CD14-positive monocyte (primary cell): ENCODE data around the gene TMEM119. TPM values are rescaled to one million over a fixed set of nuclear protein-coding genes. Genes with fewer than 3 reads are reported as not detected.

Experiments used
- DNase-seq, 3 donors: peaks; one replicate each; pipeline ENCODE4 v3.0.0-alpha.2; 2011 to 2022
- H2AFZ ChIP-seq: 2 replicates; pipeline ENCODE4 v1.6.0; 2012; ENCODE audit warnings: mild to moderate bottlenecking, low read depth, low read length, inconsistent platforms; ENCODE audit not compliant: insufficient read depth, poor library complexity, severe bottlenecking
- H3K27ac ChIP-seq, 2 donors: 1 replicate in 1 of 2; 2 replicates in 1 of 2; pipeline ENCODE4 v1.5.1; 2012 to 2013; ENCODE audit warnings: low read length in 2 of 2, control low read depth in 1 of 2, inconsistent platforms in 1 of 2, low read depth in 1 of 2, mild to moderate bottlenecking in 1 of 2
- H3K27me3 ChIP-seq, 2 donors: one replicate each; pipeline versions ENCODE4 v1.6.0 to v1.6.1; 2011 to 2013; ENCODE audit warnings: low read length in 2 of 2; ENCODE audit not compliant: control insufficient read depth in 2 of 2, insufficient read depth in 2 of 2
- H3K36me3 ChIP-seq, 2 donors: replicated peaks in 1 of 2; 1 replicate in 1 of 2; 2 replicates in 1 of 2; pipeline versions ENCODE4 v1.5.1 to v1.6.1; 2012 to 2013; ENCODE audit warnings: low read length in 2 of 2, control low read depth in 1 of 2, inconsistent platforms in 1 of 2, mild to moderate bottlenecking in 1 of 2; ENCODE audit not compliant: insufficient read depth in 2 of 2, control insufficient read depth in 1 of 2
- H3K4me1 ChIP-seq, 2 donors: 1 replicate in 1 of 2; 2 replicates in 1 of 2; pipeline versions ENCODE4 v1.5.1 to v1.6.1; 2012 to 2013; ENCODE audit warnings: low read length in 2 of 2, control low read depth in 1 of 2, inconsistent platforms in 1 of 2, mild to moderate bottlenecking in 1 of 2, moderate library complexity in 1 of 2; ENCODE audit not compliant: insufficient read depth in 2 of 2, control insufficient read depth in 1 of 2
- H3K4me2 ChIP-seq: replicated peaks from 2 replicates; pipeline ENCODE3; 2012; ENCODE audit warnings: low read length, moderate library complexity, mild to moderate bottlenecking; ENCODE audit not compliant: poor library complexity, severe bottlenecking; ENCODE audit errors: extremely low read depth
- H3K4me3 ChIP-seq, 3 experiments: fragments of 200-600 bp in 1 of 3; sonication (generic) in 1 of 3; replicated peaks in 1 of 3; 1 replicate in 2 of 3; 2 replicates in 1 of 3; pipeline ENCODE4 v1.5.1; 2011 to 2013; ENCODE audit warnings: low read length in 3 of 3, mild to moderate bottlenecking in 3 of 3, control low read depth in 2 of 3, low read depth in 2 of 3, inconsistent platforms in 1 of 3, moderate library complexity in 1 of 3
- H3K79me2 ChIP-seq: 2 replicates; pipeline ENCODE4 v1.6.0; 2012; ENCODE audit warnings: mild to moderate bottlenecking, control low read depth, inconsistent platforms, low read length, moderate library complexity; ENCODE audit not compliant: insufficient read depth
- H3K9ac ChIP-seq: 2 replicates; pipeline ENCODE4 v1.6.0; 2017; ENCODE audit warnings: low read length, mild to moderate bottlenecking; ENCODE audit not compliant: insufficient read depth, poor library complexity, severe bottlenecking
- H3K9me3 ChIP-seq, 2 donors: replicated peaks in 1 of 2; 1 replicate in 1 of 2; 2 replicates in 1 of 2; pipeline versions ENCODE4 v1.5.1 to v1.6.1; 2012 to 2013; ENCODE audit warnings: low read length in 2 of 2, control low read depth in 1 of 2; ENCODE audit not compliant: control insufficient read depth in 1 of 2, insufficient read depth in 1 of 2
- H4K20me1 ChIP-seq: 2 replicates; pipeline ENCODE4 v1.6.0; 2012; ENCODE audit warnings: mild to moderate bottlenecking, low read length, control low read depth, moderate library complexity; ENCODE audit not compliant: insufficient read depth
- H3K27ac Mint-ChIP-seq, 7 donors: one replicate each; pipeline ENCODE4 v1.8.0; 2020; ENCODE audit warnings: mild to moderate bottlenecking in 7 of 7, mixed read lengths in 7 of 7, moderate library complexity in 6 of 7, inconsistent platforms in 2 of 7
- H3K27me3 Mint-ChIP-seq, 3 donors: one replicate each; pipeline ENCODE4 v1.8.0; 2021 to 2022; ENCODE audit warnings: low read depth in 3 of 3, mild to moderate bottlenecking in 3 of 3, mixed read lengths in 3 of 3, moderate library complexity in 3 of 3, inconsistent platforms in 1 of 3
- H3K36me3 Mint-ChIP-seq, 2 donors: one replicate each; pipeline ENCODE4 v1.8.0; 2020; ENCODE audit warnings: mixed read lengths in 2 of 2, inconsistent platforms in 1 of 2, mild to moderate bottlenecking in 1 of 2
- H3K4me1 Mint-ChIP-seq: one replicate; pipeline ENCODE4 v1.8.0; 2020; ENCODE audit warnings: mild to moderate bottlenecking, mixed read lengths
- H3K4me3 Mint-ChIP-seq, 2 donors: one replicate each; pipeline ENCODE4 v1.8.0; 2020; ENCODE audit warnings: mild to moderate bottlenecking in 2 of 2, mixed read lengths in 2 of 2, moderate library complexity in 1 of 2
- H3K9me3 Mint-ChIP-seq, 7 donors: one replicate each; pipeline ENCODE4 v1.8.0; 2020 to 2022; ENCODE audit warnings: mixed read lengths in 7 of 7, mild to moderate bottlenecking in 6 of 7, moderate library complexity in 6 of 7, inconsistent platforms in 2 of 7
- WGBS: methylation state at CpG from one replicate; pipeline ENCODE4 v1.1.5; 2013; ENCODE audit warnings: missing lambda C conversion rate; ENCODE audit not compliant: insufficient coverage; 5-methylcytosine and 5-hydroxymethylcytosine counted together
- intact Hi-C, 2 donors: fragments of 100-400 bp; cut with micrococcal nuclease; formaldehyde crosslinking; loops; one replicate each; pipeline versions ENCODE4 v1.15.0 to v1.15.1; 2023
- polyA plus RNA-seq, 3 donors: library from polyadenylated mRNA; depleted of rRNA in 1 of 3; unstranded in 2 of 3; stranded (reverse) in 1 of 3; fragments of 300-500 nt in 2 of 3; fragments of >200 nt in 1 of 3; fragmentation: Illumina TruSeq in 2 of 3; gene quantifications; 1 replicate in 2 of 3; 2 replicates in 1 of 3; pipeline ENCODE4 v1.2.3, GENCODE V29; 2012 to 2021
- TF ChIP-seq, protein P1 (sequence below): fragments of 200-600 bp; IDR thresholded peaks from one replicate; pipeline ENCODE4 v1.8.0; 2022; ENCODE audit warnings: antibody characterized with exemption, mild to moderate bottlenecking

The TMEM119 gene
- polyA plus RNA-seq, 3 donors = 0.18 to 0.85 (median 0.56) TPM

DNA sequence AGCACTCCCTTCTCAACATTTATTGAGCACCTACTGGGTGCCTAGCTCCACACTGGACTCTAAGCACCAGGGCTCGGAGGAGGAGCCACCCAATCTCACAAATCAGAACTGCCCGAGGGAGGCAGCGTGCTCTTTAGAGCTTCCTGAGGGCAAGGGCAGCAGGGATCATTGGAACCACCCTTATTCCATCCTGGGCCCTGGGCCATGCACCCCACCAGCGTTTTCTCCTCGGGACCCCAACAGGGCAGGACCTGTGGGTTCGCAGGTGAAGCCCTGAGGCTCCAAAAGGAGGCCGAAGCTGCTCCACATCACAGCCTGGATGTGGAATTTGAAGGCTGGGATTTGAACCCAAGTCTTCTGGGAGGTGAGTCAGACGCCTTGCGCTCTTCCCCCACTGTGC lies 15.4 kb downstream of the TMEM119 start:
- Mint-ChIP-seq H3K27ac (no peak overlapping the region), H3K27me3 (peaks cover 0 to 3% (median 0%) of the 10 kb centered on the region in 3 donors), H3K4me3 (no peak overlapping the region), H3K4me1 (no peaks in the 10 kb centered on the region), H3K36me3 (no peaks in the 10 kb centered on the region), H3K9me3 (peaks cover 0 to 4% (median 0%) of the 10 kb centered on the region in 7 donors)
- Histone ChIP-seq H3K4me2 (no peak overlapping the region), H3K36me3 (no peaks in the 10 kb centered on the region), H3K9me3 (no peaks in the 10 kb centered on the region), H3K27me3 (no peaks in the 10 kb centered on the region), H4K20me1 (no peaks in the 10 kb centered on the region), H3K4me1 (no peaks in the 10 kb centered on the region), H3K4me3 (no peak overlapping the region), H3K27ac (no peak overlapping the region), H3K79me2 (no peaks in the 10 kb centered on the region), H2AFZ (no peak overlapping the region), H3K9ac (no peak overlapping the region)
- no peak for DNase-seq
- TF ChIP-seq, protein P1, sequence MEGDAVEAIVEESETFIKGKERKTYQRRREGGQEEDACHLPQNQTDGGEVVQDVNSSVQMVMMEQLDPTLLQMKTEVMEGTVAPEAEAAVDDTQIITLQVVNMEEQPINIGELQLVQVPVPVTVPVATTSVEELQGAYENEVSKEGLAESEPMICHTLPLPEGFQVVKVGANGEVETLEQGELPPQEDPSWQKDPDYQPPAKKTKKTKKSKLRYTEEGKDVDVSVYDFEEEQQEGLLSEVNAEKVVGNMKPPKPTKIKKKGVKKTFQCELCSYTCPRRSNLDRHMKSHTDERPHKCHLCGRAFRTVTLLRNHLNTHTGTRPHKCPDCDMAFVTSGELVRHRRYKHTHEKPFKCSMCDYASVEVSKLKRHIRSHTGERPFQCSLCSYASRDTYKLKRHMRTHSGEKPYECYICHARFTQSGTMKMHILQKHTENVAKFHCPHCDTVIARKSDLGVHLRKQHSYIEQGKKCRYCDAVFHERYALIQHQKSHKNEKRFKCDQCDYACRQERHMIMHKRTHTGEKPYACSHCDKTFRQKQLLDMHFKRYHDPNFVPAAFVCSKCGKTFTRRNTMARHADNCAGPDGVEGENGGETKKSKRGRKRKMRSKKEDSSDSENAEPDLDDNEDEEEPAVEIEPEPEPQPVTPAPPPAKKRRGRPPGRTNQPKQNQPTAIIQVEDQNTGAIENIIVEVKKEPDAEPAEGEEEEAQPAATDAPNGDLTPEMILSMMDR = no peak
- intact Hi-C loops = no loop called here
- 87% methylated on average over 3 of the region's 9 CpGs for WGBS

DNA sequence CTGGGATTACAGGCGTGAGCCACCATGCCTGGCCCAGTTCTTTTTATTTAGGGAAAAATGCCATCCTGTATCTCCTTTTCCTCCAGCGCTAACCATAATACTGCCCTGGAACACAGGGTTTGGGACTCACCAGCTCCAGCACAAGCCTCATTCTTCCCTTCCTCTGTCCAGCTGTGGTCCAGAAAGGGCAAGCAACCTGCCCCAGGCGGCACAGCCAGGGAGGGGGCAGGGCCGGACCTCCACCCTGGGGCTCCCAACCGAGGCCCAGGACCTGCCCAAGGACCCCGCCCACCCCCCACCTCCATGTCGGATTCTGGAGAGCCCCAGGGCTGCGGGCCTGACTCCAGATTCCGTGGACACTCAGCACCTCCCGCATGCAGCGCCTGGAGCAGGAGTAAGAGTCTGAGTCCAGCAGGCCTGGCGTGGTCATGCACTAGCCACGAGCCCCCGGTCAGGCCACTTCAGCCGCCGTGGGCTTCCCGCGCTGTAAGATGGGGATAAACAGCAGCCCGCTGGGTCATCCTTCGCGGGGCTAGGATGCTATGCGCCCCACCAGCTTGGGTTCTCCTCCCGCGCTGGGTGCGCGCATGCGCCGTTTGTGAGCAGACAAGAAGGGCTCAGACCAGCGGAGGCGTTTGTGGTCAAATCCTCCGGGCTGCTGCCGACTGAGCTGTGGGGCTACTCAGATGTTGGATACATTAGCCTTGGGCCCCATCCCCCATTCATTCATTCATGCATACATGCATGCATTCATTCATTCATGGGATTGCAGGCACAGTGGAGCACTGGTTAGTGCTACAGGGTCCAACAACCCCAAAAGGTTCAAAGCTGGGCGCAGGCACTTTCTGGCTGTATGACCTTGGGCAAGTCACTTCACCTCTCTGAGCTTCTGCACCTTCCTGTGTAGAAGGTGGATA lies 16.3 kb downstream of the TMEM119 start:
- H3K36me3 ChIP-seq = no peaks in the 10 kb centered on the region
- Mint-ChIP-seq H3K36me3 (no peaks in the 10 kb centered on the region), H3K4me1 (no peaks in the 10 kb centered on the region), H3K27me3 (peaks cover 0 to 3% (median 2%) of the 10 kb centered on the region in 3 donors), H3K4me3 (no peak overlapping the region), H3K9me3 (peaks cover 0 to 4% (median 0%) of the 10 kb centered on the region in 7 donors), H3K27ac (no peak overlapping the region)
- DNase-seq = no peak
- H3K79me2 ChIP-seq = no peaks in the 10 kb centered on the region
- no peak overlapping the region for H3K27ac ChIP-seq
- no peaks in the 10 kb centered on the region for H3K27me3 ChIP-seq
- H3K9ac ChIP-seq = no peak overlapping the region
- H4K20me1 ChIP-seq = no peaks in the 10 kb centered on the region
- no peak overlapping the region for H2AFZ ChIP-seq
- TF ChIP-seq, protein P1 = no peak
- no peak overlapping the region for H3K4me3 ChIP-seq
- no peaks in the 10 kb centered on the region for H3K9me3 ChIP-seq
- no peaks in the 10 kb centered on the region for H3K4me1 ChIP-seq
- intact Hi-C loops = no loop called here
- 87% methylated on average over 32 of the region's 33 CpGs for WGBS
- H3K4me2 ChIP-seq = no peak overlapping the region
